Ascending aorta (tissue), 2 donors: Measurements from ENCODE around the gene TNFAIP3. TPM values are rescaled to one million over a fixed set of nuclear protein-coding genes. Genes with fewer than 3 reads are reported as not detected.
A peak's percentile ranks its signal among the peaks of the same experiment; 100 is the strongest.

Source experiments
- DNase-seq, 2 donors: peaks; one replicate each; pipeline ENCODE4 v3.0.0-alpha.2; 2019; ENCODE audit warnings: low spot score in 2 of 2
- H3K27ac ChIP-seq, 2 donors: fragments of 200-600 bp; sonication (generic); one replicate each; pipeline ENCODE4 v1.5.1; 2016 to 2017; ENCODE audit warnings: mild to moderate bottlenecking in 1 of 2
- H3K27me3 ChIP-seq: fragments of 200-600 bp; sonication (generic); one replicate; pipeline ENCODE4 v1.5.1; 2017
- H3K36me3 ChIP-seq, 2 donors: fragments of 200-600 bp; sonication (generic); one replicate each; pipeline ENCODE4 v1.5.1; 2016
- H3K4me1 ChIP-seq, 2 donors: fragments of 200-600 bp; sonication (generic); one replicate each; pipeline ENCODE4 v1.5.1; 2016 to 2017; ENCODE audit warnings: mild to moderate bottlenecking in 1 of 2
- H3K4me3 ChIP-seq, 2 donors: fragments of 200-600 bp; sonication (generic); one replicate each; pipeline ENCODE4 v1.5.1; 2016 to 2017; ENCODE audit warnings: mild to moderate bottlenecking in 1 of 2
- H3K9me3 ChIP-seq, 2 donors: fragments of 200-600 bp; sonication (generic); one replicate each; pipeline ENCODE4 v1.5.1; 2016
- intact Hi-C: fragments of 100-400 bp; cut with DNase I; formaldehyde crosslinking; loops from one replicate; pipeline ENCODE4 v1.15.1; 2023
- total RNA-seq: library from RNA; depleted of rRNA; stranded (reverse); fragments of >200 nt; gene quantifications from one replicate; pipeline ENCODE4 v1.1.0, GENCODE V29; 2016
- TF ChIP-seq, protein P1 (sequence below), 3 experiments: fragments of 200-600 bp in 2 of 3; fragments of 450-650 bp in 1 of 3; sonication (generic) in 2 of 3; IDR thresholded peaks; one replicate each; pipeline ENCODE4 v1.5.1; 2016 to 2019; ENCODE audit warnings: antibody characterized with exemption in 3 of 3, mild to moderate bottlenecking in 1 of 3, moderate library complexity in 1 of 3

TNFAIP3 gene
- total RNA-seq, 1 donor from 2014 or later = 24.5 TPM

DNA sequence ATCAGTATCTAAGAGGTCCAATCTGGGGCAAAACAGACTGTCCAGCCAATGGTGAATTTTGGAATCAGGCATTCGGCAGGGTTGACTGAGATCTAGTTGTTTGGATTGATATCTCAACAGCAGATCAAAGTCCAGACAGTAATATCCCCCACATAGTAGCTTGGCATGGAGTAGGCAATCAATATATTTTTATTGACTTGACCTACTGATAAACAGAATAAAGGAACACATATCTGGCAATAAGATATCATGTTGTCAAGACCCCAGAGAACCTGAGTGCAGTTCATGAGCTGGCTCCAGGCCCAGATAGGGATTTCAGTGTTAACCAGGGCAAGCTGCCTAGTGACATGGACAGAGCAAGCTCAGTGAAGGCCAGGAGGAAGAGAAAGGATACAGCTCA lies 34.4 kb downstream of the TNFAIP3 start:
- intact Hi-C loops = no loop called here
- H3K4me1 ChIP-seq = no peaks in the 10 kb centered on the region
- no peaks in the 10 kb centered on the region for H3K9me3 ChIP-seq
- no peak overlapping the region for H3K4me3 ChIP-seq
- DNase-seq = no peak
- H3K27me3 ChIP-seq = no peaks in the 10 kb centered on the region
- TF ChIP-seq, protein P1, sequence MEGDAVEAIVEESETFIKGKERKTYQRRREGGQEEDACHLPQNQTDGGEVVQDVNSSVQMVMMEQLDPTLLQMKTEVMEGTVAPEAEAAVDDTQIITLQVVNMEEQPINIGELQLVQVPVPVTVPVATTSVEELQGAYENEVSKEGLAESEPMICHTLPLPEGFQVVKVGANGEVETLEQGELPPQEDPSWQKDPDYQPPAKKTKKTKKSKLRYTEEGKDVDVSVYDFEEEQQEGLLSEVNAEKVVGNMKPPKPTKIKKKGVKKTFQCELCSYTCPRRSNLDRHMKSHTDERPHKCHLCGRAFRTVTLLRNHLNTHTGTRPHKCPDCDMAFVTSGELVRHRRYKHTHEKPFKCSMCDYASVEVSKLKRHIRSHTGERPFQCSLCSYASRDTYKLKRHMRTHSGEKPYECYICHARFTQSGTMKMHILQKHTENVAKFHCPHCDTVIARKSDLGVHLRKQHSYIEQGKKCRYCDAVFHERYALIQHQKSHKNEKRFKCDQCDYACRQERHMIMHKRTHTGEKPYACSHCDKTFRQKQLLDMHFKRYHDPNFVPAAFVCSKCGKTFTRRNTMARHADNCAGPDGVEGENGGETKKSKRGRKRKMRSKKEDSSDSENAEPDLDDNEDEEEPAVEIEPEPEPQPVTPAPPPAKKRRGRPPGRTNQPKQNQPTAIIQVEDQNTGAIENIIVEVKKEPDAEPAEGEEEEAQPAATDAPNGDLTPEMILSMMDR (IDR thresholded peaks at IDR 0.05) = no peak
- H3K36me3 ChIP-seq = no peaks in the 10 kb centered on the region
- H3K27ac ChIP-seq = no peak overlapping the region

DNA sequence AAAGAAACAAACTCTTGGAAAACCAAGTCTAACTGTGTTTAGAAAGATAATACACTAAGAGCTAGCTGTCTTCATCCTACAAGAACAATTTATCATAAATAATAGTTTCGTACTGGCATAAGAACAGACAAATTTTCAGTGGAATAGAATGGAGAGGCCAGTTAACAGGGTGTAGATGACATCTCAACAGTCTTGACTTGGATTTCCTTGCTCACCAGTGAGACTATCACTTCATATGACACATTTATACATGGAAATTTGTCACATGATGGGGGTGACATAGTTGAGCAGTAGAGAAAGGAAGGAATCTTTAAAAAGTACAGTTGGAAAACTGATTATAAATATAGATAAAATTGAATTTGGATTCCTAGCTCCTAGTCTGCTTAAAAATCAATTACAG lies 35.6 kb downstream of the TNFAIP3 start:
- no peak overlapping the region for H3K4me3 ChIP-seq
- DNase-seq = no peak
- H3K27me3 ChIP-seq = no peaks in the 10 kb centered on the region
- no peaks in the 10 kb centered on the region for H3K36me3 ChIP-seq
- H3K27ac ChIP-seq = no peak overlapping the region
- no peaks in the 10 kb centered on the region for H3K9me3 ChIP-seq
- H3K4me1 ChIP-seq = no peaks in the 10 kb centered on the region
- intact Hi-C loops = no loop called here
- TF ChIP-seq, protein P1 (IDR thresholded peaks at IDR 0.05) = no peak

DNA sequence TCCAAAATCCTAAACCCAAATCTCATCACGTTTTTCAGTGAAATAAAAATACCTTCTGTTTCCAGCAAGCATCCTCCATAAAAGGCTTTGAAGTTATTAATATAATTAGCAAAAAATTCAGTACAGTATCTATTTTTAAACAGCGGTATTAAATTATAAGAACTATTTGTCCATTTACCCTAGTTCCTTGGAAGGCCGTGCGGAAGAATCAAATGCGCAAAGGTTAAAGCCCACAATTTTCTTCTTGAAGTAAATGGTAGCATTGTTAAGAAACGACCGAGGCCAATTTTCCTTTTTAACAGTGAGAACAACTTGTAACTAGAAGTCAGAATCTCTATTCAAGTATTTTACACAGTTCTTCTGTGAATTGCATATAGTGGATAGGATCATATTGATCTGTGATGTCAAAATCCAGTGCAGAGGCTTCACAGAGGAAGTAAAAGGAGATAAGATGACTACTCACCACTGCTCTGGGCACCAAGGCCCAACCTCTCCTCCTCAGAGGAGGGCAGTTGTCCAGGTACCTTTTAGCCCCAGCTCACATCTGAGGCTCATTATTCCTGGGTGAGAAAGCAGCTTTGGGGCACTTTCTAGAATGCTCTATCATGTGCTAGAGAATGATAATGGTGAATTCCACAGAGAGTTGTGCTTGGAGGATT lies 36.3 kb downstream of the TNFAIP3 start:
- no peaks in the 10 kb centered on the region for H3K36me3 ChIP-seq
- intact Hi-C loops = no loop called here
- H3K9me3 ChIP-seq = no peaks in the 10 kb centered on the region
- no peak overlapping the region for H3K27ac ChIP-seq
- H3K4me3 ChIP-seq = no peak overlapping the region
- H3K27me3 ChIP-seq = no peaks in the 10 kb centered on the region
- TF ChIP-seq, protein P1 (IDR thresholded peaks at IDR 0.05) = no peak
- no peaks in the 10 kb centered on the region for H3K4me1 ChIP-seq
- DNase-seq = no peak

DNA sequence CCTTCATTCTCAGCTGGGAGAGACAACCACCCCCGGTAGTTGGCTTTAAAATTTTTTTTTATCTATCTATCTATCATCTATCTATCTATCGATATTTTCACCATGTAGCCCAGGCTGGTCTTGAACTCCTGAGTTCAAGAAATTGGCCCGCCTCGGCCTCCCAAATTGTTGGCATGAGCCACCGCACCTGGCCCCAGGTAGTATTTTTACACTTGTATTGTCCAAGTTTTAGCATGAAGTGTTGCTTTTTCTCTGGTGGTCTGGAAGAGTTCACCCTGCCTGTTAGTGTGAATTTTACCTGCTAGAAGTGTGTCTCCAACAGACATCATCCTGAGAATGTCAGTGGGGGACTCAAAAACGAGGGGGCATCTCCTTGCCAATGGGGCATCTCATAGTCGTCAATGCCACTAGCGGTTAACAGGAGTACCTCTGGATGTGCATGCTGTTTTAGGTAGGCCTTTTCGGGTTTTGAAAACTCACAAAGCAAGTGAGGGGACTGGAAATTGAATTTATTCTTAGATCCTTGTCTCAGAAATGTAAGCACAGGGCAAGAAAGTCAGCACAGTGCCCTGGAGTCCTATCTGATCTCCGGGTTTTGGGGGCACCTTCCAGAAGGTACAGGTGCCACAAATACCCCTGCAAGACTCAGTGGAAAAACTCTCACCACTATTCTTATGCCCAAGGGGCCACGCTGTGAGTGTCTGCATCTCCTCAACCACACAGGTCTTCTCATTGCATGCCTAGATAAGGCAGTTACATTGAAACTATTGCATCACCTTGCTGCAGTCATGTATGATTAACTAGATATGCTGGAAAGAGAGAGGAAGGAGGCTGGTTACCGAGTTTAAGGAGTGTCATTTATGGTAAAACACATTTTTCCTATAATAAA lies 37.1 kb downstream of the TNFAIP3 start:
- Histone ChIP-seq H3K4me3 (no peak overlapping the region), H3K27me3 (no peaks in the 10 kb centered on the region), H3K27ac (no peak overlapping the region), H3K4me1 (no peaks in the 10 kb centered on the region), H3K9me3 (no peaks in the 10 kb centered on the region), H3K36me3 (no peaks in the 10 kb centered on the region)
- TF ChIP-seq, protein P1 (IDR thresholded peaks at IDR 0.05) = no peak
- intact Hi-C loops = no loop called here
- DNase-seq = no peak

DNA sequence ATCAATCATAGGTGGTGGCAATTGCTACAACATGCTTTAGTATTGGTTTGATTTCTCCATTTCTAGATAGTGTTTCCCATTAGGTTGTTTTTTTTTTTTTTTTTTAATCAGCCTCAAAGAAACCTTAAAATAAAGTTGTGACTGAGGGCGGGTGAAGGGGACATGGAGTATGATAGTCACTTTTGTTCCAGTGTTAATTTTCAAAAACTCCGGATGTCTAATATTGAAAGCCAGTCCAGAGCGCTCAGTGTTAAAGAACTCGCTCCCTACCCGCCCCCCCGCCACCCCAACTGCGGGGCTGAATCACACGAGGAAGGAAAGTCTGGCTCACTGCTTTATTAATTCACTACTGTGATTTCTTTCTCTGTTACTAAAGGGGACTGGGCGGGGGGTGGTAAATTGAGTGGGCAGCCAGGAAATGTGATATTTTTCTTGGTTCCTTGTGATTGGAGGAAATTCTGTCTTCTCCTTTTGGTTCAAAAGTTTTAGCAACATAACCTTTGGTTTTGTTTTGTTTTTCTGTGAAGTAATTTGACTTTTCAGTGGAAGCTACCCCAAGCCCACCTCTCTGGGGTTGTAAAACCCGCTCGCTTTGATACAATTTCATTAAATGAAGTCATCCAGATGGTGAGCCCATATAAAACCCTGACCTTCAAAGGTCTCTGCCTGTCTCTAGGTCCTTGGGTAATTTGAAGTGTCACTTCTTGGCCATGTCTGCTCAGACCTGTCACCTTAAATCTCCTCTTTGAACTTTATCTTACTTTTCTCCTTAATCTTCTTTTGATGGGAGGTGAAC lies 38.0 kb downstream of the TNFAIP3 start:
- Histone ChIP-seq H3K27ac (no peak overlapping the region), H3K9me3 (no peaks in the 10 kb centered on the region), H3K36me3 (no peaks in the 10 kb centered on the region), H3K4me1 (no peaks in the 10 kb centered on the region), H3K4me3 (peak overlapping the region in 1 of 2 donors; percentile 15), H3K27me3 (no peaks in the 10 kb centered on the region)
- intact Hi-C loops = no loop called here
- TF ChIP-seq, protein P1 (IDR thresholded peaks at IDR 0.05) = no peak
- DNase-seq = peak in 1 of 2 donors; percentile 67
